Ecto neural progenitor cell (in vitro differentiated cells): ENCODE results near the gene ARHGAP18.

Experiments used
- DNase-seq: peaks from one replicate; pipeline ENCODE4 v3.0.0-alpha.2; 2018; ENCODE audit warnings: low spot score

ARHGAP18 gene

DNA sequence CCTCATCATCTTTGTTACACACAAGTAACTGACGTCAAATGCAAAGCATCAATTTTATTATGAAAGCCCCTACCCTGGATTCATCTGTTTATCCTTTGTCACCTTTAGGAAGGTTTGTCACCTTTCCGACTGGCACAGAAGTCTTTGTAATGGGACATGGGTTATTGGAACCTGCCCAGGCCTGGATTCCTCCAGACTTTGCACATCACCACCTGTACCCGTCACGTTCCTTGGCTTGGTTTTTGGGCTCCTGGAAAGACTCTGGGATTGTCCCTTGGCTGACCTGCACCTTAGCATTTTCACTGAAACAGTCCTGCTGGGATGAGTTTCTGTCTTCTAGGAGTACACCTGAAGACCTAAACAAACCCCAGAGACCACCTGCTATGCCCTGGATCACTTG lies 15.4 kb upstream of the ARHGAP18 start:
- no peak for DNase-seq

DNA sequence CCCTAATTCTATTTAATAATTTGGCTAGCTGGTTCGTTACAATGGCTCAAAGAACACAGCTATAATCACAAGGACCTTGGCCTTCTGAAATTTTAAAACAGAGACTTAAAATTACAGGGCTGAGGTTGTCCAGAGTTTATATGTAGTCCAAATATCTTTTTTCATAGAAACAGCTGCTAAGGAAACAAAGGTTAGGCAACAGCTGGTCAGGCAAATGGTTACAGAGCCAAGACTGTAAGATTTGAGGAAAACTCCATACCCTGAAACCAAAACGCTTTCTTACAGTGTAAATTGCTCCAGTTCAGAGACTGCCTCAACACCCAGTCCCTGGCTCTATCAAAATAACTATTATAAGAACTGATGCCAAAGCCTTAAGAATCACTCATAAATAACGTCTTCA lies 9.7 kb upstream of the ARHGAP18 start:
- DNase-seq = no peak

DNA sequence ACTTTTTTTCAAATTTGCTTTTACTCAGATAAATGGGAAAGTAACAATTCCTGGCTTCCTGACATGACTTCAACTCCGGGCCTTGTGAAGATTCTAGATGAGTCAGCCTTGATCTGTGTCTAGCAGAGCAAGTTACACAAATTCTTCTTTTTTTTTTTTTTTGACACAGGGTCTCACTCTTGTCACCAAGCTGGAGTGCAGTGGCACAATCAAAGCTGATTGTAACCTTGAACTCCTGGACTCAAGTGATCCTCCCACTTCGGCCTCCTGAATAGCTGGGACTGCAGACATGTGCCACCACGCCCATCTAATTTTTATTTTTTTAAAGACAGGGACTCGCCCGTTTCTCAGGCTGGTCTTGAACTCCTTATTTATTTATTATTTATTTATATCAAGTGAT lies 7.3 kb upstream of the ARHGAP18 start:
- DNase-seq = no peak

DNA sequence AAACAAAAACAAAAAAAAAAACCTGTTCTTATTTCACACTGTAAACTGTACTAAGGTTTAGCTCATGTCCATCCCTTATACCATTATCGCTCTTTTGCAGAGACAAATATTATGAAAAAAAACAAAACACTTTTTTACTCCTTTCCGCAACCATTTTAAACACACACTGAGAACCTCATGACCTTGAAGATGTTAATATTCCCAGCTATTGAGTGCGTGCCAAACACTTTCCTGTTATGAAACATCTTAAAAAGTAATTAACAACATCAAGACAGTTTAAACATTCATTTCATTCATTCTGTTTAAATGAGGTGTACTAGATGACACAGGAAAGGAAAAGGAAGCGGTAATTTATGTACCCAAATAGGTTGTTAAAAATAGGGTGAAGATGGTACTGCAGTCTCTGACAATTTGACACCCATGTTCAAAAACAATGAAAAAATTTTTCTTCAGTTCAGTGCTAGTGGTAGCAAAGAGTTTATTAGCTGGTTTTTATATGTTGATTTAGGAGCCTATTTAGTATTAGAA lies 3.9 kb upstream of the ARHGAP18 start:
- DNase-seq = no peak

DNA sequence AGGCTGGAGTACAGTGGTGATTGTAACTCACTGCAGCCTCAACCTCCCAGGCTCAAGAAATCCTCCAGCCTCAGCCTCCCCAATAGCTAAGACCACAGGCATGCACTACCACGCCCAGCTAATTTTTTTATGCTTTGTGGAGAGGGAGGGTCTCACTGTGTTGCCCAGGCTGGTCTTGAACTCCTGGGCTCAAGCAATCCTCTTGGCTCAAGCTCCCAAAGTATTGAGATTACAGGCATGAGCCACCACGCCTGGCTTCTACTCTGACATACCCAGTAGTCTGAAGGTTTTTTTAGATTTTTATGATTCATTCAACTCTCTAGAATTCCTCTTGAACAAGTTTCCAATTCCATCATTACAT lies 1.3 kb upstream of the ARHGAP18 start:
- DNase-seq = no peak

DNA sequence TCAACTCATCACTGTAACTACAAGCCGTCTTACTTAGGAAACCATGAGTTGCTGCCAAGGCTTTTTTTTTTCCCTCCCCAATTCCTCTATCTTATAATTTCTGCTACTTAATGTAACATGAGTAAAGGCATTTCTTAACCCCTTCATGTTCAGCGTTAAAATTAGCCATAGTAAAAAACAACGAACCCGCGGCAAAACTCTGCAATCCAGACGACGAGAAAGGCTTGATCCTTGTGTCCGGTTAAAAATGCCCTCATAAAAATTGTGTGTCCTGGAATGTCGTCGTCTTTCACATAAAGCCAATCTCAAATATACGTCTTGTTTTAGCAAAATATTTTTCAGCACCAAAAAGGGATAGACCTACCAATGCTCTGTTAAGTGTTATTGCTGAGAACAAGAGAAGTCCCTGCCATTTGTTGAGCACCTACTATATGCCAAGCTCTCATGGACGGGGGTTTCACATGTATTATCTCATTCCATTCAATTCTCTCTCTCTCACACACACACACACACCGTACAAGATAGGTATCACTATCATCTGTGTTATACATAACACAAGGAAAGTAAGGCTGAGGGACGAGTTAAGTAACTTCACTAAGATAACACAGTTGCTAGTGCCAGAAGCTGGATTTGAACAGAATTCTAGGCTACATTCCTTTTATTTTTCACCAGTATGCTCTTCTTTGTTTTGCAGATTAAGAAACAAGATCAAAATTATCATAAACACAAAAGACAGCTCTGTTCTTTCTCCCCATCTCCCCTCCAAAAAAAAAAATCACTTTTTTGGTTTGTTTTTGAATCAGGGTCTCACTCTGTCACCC lies 683 bp upstream of the ARHGAP18 start:
- DNase-seq = no peak

DNA sequence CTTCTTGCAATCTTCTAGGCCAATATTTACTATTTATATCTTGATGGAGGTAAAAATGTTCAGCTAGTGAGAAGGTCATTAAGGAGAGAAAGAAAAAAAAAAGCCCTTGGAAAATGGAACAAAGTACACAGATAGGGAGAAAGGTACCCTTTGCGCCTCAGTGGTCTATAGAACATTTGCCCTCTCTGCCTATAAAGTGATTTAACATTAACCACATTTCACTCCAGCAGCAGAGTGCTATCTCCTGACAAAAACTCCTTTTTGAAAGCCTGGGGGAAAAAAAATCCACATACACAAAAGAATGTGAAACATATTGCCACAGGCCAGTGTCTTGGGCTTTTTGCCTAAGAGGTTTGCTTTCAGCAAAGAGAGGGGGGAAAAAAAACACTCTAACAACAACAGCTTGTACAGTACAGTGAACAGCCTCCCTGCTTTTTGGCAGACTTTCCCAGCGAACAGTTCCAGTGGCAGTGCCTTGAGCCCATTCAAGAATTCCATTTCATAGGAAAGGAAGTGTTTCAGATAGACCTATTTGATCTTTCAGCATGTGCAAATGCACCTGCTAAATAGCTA lies 695 bp downstream of the ARHGAP18 start:
- no peak for DNase-seq

DNA sequence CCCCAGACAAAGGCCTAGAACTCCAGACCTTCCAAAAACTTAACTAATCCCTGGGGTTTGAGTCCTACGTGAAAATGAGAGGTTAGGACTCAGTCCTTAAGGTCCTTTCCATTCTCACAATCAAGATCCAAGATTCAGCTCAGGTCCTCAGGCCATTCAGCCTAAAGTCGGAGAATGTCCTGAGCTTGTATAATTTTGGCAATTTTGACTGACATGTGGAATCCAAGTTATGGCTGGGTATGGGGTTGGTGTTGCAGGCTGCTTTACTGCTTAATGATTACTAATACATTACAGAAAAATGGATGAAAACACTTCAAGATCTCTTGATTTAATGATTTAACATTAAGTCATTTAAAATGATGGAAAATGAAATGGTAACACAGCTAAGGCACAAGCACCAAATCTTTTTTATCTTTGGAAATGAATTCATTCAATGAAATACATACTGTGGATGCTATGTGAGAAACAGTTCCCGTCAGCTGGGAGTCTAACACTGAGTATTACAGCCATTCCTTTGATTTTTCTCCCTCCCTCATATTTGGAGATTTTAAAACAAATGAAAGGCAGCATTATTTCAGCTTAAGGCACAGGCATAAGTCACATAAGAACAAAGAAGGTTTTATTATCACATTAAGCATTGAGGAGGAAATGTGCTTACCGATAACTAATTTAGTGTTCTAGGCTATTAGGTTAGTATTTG lies 1.3 kb downstream of the ARHGAP18 start:
- DNase-seq = no peak

DNA sequence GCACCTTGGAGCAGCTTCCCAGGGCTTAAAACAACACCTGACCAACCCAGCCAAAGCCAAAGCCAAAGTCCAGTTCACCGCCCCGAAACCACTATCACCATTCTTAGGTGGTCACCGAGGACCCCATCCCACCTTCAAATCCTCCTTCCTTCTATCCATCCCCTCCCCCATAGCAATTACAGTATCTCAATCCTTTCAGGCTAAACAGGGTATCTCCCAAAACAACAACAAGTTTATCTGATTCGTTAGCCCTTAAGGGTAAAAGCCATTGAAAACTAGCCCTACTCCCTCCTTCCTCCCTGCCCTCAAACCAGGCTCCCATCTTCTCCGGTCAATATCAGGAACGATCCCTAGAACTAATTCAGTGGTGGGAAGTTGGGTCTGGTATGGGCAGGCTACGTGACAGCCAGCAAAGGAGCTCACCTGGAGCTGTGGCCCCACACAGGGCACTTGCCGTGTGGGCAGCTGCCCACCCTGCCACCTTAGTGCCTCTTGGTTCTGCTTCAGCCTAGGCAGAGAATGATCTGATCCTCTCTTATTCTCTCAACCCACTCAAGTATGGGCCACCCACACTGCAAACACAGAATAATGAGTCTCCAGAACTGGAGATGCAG lies 2.0 kb downstream of the ARHGAP18 start:
- DNase-seq = no peak

DNA sequence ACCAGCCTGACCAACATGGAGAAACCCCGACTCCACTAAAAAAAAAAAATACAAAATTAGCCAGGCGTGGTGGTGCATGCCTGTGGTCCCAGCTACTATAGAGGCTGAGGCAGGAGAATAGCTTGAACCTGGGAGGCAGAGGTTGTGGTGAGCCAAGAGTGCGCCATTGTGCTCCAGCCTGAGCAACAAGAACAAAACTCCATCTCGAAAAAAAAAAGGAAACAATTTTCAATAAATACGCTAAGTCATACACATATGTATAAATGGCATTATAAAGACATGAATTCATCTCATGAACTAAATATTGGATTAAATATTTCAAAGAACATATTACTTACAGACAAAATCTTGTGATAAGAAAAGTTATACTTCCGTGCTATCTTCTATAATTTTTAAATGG lies 2.9 kb downstream of the ARHGAP18 start:
- DNase-seq = no peak

DNA sequence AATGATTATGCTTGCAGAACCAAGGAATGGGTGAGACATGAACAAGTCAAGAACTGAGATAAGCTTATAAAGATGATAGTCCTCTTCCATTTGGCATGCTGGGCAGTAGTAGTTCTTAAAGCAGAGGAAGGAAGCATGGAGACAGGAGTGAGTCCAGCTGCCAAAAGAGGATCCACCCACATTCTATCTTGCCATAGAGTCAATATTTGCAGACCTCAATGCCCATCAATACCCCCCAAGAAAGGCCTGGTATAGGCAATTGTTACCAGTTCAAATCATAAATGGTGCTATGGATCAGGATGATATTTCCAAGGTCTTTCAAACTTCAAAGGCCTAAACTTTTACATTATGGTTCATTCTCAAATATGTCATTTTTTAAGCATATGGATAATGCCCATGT lies 4.8 kb downstream of the ARHGAP18 start:
- no peak for DNase-seq

DNA sequence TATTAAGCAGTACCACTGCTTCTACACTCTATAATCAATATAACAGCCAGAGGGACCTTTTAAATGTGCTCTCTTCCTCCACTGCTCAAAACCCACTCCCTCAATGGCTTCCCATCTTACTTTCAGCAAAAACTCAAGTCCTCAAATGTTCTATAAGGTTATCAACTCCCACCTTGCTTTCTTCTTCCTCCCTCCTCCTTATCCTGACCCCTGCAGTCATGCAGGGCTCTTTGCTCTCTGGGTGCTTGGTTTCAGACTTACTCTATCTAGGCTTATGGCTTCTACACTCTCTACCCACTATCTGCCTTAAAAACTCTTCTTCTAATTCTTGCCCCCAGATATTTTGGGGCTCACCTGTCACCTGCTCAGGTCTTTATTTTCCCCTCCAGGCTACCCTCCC lies 5.3 kb downstream of the ARHGAP18 start:
- no peak for DNase-seq

DNA sequence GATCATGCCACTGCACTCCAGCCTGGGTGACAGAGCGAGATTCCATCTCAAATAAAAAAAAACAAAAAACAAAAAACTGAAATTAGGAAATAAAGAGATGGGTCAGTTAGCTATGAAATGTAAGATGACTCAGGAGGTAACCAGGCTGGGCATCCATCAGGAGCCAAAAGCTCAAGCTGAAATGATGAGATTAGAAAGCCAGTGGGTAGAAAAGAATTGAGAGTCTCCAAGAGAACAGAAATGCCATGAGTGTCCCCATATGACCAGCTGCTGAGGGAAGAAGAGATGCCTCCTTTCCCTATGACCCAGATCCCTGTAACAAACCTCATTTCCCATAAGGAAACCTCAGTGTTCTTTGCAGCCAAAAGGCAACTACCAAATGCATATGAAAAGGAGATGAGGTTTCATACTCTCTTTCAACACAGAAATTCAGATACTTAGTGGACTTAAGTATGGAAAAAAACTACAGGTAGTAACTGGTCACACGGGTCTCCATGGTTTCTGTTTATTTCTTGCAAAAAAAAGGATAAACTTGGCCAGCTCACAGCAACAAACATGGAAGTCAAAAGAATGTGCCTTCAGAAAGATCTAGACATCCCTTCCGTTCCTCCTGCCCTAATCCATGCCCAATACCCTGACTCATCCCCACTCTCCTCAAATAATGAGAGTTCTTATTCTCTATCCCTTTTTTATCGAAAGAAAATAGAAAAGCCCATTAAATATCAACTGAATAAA lies 8.1 kb downstream of the ARHGAP18 start:
- DNase-seq = no peak

DNA sequence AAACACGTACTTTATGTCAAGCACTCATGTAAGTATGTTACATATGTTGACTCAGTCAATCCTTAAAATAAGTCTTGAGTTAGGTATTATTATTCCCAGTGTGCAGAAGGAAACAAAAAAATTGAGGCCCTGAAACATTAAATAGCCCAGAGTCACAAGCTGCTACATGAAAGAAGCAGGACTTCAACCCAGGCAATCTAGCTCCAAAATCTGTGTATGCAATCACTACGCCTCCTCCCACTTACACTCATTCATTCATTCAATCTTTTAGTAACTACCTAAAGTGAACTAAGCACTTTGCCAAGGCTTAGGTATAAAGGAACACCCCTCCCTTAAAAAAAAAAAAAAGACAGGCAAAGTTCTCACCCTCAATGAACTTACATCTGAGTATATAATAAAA lies 9.3 kb downstream of the ARHGAP18 start:
- DNase-seq = no peak

DNA sequence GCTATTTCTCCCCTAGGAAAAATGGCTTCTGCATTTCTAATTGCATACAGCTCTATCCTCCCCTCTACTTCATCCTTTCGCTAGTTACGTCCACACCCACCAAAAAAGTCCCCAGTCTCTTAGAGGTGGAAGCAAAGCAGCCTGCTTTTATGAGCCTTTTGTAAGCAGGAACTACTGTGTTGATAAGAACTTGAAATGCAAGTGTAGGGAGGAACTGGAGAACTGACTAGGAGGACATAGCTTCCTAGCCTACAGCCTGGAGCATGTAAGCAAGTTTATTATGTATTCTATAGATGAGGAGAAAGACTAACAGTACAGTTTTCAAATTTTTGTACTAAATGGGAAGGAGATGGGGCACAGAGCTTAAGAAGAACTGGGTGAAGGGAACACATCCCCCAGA lies 10.3 kb downstream of the ARHGAP18 start:
- no peak for DNase-seq

DNA sequence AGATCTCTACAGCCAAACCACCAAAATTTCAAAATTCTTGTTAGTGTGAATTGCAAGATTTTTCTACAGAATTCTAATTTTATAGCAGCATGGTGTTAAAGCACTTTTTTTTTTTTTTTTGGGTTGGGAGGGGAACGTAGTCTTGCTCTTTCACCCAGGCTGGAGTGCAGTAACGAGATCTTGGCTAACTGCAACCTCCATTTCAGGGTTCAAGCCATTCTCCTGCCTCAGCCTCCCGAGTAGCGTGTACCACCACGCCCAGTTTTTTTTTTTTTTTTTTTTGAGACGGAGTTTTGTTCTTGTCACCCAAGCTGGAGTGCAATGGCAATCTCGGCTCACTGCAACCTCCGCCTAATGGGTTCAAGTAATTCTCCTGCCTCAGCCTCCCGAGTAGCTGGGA lies 11.5 kb downstream of the ARHGAP18 start:
- DNase-seq = no peak

DNA sequence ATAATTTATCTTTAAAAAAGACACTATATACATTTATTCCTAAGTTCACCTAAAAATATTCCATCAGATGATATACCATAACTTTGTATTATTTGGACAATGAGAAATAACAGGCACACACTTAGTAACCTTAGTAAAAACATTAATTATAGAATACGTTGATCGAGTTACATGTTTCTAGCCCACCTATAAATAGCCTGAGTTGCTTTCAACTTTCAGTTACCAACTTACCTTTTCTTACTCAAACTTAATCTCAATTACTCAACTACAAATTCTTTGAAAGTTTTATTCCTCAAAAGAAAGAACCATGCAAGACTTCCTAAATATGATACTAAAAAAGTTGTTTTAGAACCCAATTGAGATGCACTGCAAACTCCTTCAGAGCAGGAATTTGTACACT lies 12.2 kb downstream of the ARHGAP18 start:
- DNase-seq = no peak

DNA sequence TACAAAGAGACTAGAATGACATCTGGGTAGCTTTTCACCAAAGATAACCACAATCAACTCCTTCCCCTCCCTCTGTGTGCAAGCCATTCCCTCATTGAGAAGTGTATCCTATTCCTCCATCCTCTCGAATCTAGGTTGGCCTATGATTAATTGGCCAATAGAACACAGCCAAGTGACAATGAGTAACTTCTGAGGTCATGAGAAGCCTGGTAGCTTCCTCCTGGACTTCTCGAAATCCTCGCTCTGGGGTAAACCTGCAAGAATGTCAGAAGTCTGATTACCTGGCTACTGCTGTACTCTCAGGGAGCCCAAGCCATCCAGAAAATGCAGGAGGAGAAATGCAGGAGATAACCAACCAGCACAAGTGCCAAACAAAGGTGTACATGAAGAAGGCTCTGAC lies 13.1 kb downstream of the ARHGAP18 start:
- DNase-seq = no peak

DNA sequence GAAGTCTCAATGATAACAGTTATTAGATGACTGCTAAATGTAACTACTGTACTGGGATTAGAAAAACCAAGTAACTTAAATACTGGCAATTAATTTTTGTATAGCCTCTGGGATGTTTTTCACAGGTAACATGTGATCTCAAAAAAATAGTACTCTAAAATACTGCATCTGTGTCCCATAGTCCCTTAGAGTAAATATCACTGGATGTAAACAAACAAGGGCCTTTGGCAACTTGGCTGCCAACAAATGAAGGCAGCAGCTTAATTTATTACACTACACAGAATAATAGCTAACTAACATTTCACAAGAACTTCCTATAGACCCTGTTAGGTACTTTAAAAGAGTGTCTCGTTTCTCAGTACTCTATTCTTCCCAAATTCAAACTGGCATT lies 14.0 kb downstream of the ARHGAP18 start:
- no peak for DNase-seq

DNA sequence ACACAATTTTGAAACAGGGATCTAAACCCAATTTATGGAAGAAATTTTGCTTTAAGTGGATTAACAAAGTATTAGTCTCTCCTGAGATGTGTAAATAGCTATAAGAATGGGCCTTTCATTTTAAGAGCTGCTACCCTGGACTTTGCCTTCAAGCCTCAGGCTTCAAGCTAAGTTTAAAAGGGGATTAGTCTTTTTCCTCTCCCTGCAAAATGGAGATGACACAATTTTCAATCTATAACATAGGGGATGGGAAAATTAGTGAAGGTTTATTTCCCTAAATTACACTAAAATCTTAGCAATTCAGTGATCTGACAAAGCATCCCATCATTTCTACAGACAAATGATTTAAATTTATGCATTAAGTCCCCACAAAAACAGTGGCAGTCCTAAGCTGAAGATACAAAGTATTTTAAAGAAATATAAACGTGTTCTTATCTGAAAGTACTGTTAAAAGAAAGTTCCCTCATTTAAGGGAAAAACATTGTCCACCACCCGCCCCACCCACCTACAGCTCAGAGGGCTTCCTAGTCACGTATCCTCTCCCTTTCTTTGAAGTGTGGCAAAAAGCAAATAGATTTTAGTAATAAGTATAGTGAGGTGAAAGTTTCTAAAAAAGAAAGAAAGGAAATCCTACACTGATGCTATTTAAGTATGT lies 14.5 kb downstream of the ARHGAP18 start:
- no peak for DNase-seq

DNA sequence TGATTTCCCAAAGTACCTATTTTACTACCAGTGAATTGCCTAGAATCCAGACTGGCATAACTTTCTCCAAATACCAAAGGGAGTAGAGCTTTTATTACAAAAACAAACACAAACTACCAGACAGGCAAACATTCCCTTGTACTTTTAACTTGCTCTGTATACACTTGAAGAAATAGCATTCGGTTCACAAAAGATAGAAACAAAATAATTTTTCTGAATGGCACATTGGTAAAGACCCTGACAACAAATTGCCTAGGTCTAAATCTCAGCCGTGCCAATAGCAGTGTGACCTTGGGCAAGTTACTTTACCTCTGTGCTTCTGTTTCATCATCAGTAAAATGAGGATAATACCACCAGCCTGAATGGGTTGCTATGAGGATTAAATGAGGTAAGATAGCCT lies 15.9 kb downstream of the ARHGAP18 start:
- DNase-seq = no peak

DNA sequence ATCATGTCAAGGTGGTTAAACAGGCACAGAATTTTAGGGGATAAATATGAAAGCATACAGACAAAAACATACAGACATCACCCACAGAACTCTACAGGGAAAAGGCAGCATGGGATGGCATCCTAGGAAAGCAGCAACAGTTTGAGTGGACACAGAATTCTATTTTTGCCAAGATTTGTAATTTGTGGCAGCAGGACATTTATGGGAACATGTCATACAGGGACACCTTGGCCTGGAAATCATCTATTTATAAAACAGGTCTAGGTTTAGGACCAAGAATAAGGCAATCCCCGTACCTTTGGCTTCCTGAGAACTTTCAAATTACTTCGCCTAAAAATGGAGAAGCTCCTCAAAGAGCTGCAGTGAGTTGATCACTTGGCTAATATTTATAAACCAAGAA lies 17.5 kb downstream of the ARHGAP18 start:
- DNase-seq = no peak
